ENCODE data around the gene ERBB4.

GRCh38 chr2:212540341-212540740, 1.7 kb upstream of the ERBB4 start:
- TF ChIP-seq CTCF (IDR thresholded peaks at IDR 0.05) (no peak), CHD4 (IDR thresholded peaks at IDR 0.05; ENCODE audit: borderline replicate concordance) (no peak), RNF2 (IDR thresholded peaks at IDR 0.05; ENCODE audit: borderline replicate concordance, low read depth) (no peak), MAX (IDR thresholded peaks at IDR 0.05) (no peak), CEBPB (IDR thresholded peaks at IDR 0.05) (no peak)
